Measurements from ENCODE around the gene BOD1L1. TPM values are rescaled to one million over a fixed set of nuclear protein-coding genes. Genes with fewer than 3 reads are reported as not detected.

Gene BOD1L1
- total RNA-seq, 4 donors from 2014 or later = 34.6 to 45.3 (median 35.4) TPM

GRCh38 chr4:13611283-13611842 lies 16.2 kb downstream of the BOD1L1 start:
- peaks cover 0 to 9% (median 0%) of the 10 kb centered on the region in 3 donors for H3K4me1 ChIP-seq
- no peak overlapping the region for H3K27ac ChIP-seq
- WGBS, 2 donors (ENCODE audit: low coverage in 1 of 2) = 9 to 30% methylated on average over 2 to 3 of the region's 3 CpGs
- no peak for ATAC-seq
- peaks cover 19 to 100% of the 10 kb centered on the region in 2 donors for H3K36me3 ChIP-seq
- TF ChIP-seq POLR2AphosphoS5 (IDR thresholded peaks at IDR 0.05) (no peak), EP300 (IDR thresholded peaks at IDR 0.05) (no peak), CTCF (IDR thresholded peaks at IDR 0.05) (no peak), POLR2A (IDR thresholded peaks at IDR 0.05) (no peak)
- H3K9me3 ChIP-seq = no peaks in the 10 kb centered on the region
- H3K4me3 ChIP-seq = no peak overlapping the region
- H3K27me3 ChIP-seq = no peaks in the 10 kb centered on the region

GRCh38 chr4:13605330-13605729 lies 22.2 kb downstream of the BOD1L1 start:
- Histone ChIP-seq H3K27ac (no peak overlapping the region), H3K4me3 (no peak overlapping the region), H3K4me1 (no peaks in the 10 kb centered on the region), H3K36me3 (peaks cover 22 to 100% of the 10 kb centered on the region in 2 donors), H3K27me3 (no peaks in the 10 kb centered on the region), H3K9me3 (no peaks in the 10 kb centered on the region)
- no peak for ATAC-seq
- WGBS, 2 donors (ENCODE audit: low coverage in 1 of 2) = 83 to 88% methylated on average over 1 of the region's 1 CpG
- TF ChIP-seq EP300 (IDR thresholded peaks at IDR 0.05) = no peak
- TF ChIP-seq POLR2A (IDR thresholded peaks at IDR 0.05) = no peak
- TF ChIP-seq CTCF (IDR thresholded peaks at IDR 0.05) = no peak
- TF ChIP-seq POLR2AphosphoS5 (IDR thresholded peaks at IDR 0.05) = no peak

- Histone ChIP-seq H3K4me3 (no peak overlapping the region), H3K27me3 (no peaks in the 10 kb centered on the region), H3K36me3 (peaks cover 15 to 100% of the 10 kb centered on the region in 2 donors), H3K9me3 (no peaks in the 10 kb centered on the region), H3K27ac (no peak overlapping the region), H3K4me1 (no peaks in the 10 kb centered on the region)
- TF ChIP-seq POLR2A (IDR thresholded peaks at IDR 0.05) (no peak), CTCF (IDR thresholded peaks at IDR 0.05) (no peak), EP300 (IDR thresholded peaks at IDR 0.05) (no peak), POLR2AphosphoS5 (IDR thresholded peaks at IDR 0.05) (no peak)
- 83 to 95% methylated on average over 1 to 2 of the region's 2 CpGs for WGBS, 2 donors (ENCODE audit: low coverage in 1 of 2)
- no peak for ATAC-seq
Observed at GRCh38 chr4:13601848-13602247, 25.7 kb downstream of the BOD1L1 start.

- no peaks in the 10 kb centered on the region for H3K9me3 ChIP-seq
- peaks cover 14 to 100% of the 10 kb centered on the region in 2 donors for H3K36me3 ChIP-seq
- no peaks in the 10 kb centered on the region for H3K27me3 ChIP-seq
- no peak for ATAC-seq
- no peak overlapping the region for H3K27ac ChIP-seq
- WGBS, 2 donors (ENCODE audit: low coverage in 1 of 2) = 90 to 94% methylated on average over 3 of the region's 3 CpGs
- no peaks in the 10 kb centered on the region for H3K4me1 ChIP-seq
- no peak for TF ChIP-seq CTCF (IDR thresholded peaks at IDR 0.05)
- no peak for TF ChIP-seq POLR2A (IDR thresholded peaks at IDR 0.05)
- no peak for TF ChIP-seq EP300 (IDR thresholded peaks at IDR 0.05)
- no peak for TF ChIP-seq POLR2AphosphoS5 (IDR thresholded peaks at IDR 0.05)
- H3K4me3 ChIP-seq = no peak overlapping the region
Observed at GRCh38 chr4:13601048-13601447, 26.5 kb downstream of the BOD1L1 start.

- WGBS, 2 donors (ENCODE audit: low coverage in 1 of 2) = 58 to 60% methylated on average over 1 to 4 of the region's 5 CpGs
- Histone ChIP-seq H3K27me3 (no peaks in the 10 kb centered on the region), H3K4me3 (no peak overlapping the region), H3K27ac (no peak overlapping the region), H3K4me1 (no peaks in the 10 kb centered on the region), H3K9me3 (no peaks in the 10 kb centered on the region), H3K36me3 (peaks cover 12 to 100% of the 10 kb centered on the region in 2 donors)
- ATAC-seq = no peak
- TF ChIP-seq CTCF (IDR thresholded peaks at IDR 0.05) = no peak
- TF ChIP-seq EP300 (IDR thresholded peaks at IDR 0.05) = no peak
- no peak for TF ChIP-seq POLR2AphosphoS5 (IDR thresholded peaks at IDR 0.05)
- TF ChIP-seq POLR2A (IDR thresholded peaks at IDR 0.05) = no peak
Observed at GRCh38 chr4:13599159-13599558, 28.4 kb downstream of the BOD1L1 start.
